Mesendoderm (in vitro differentiated cells): ENCODE data around the gene NOLC1.

Source experiments
- DNase-seq: peaks from one replicate; pipeline ENCODE4 v3.0.0; 2013
- H2AK5ac ChIP-seq: 2 replicates; pipeline ENCODE4 v1.6.1; 2013; ENCODE audit warnings: low read length, inconsistent platforms
- H2BK120ac ChIP-seq: 2 replicates; pipeline ENCODE4 v1.6.1; 2013; ENCODE audit warnings: low read depth, mild to moderate bottlenecking, low read length, moderate library complexity, mixed read lengths
- H2BK15ac ChIP-seq: replicated peaks from 2 replicates; pipeline ENCODE4 v1.6.1; 2013; ENCODE audit warnings: low read depth, mild to moderate bottlenecking, moderate library complexity
- H2BK5ac ChIP-seq: 2 replicates; pipeline ENCODE4 v1.6.1; 2013; ENCODE audit warnings: low read length, inconsistent platforms
- H3K18ac ChIP-seq: 2 replicates; pipeline ENCODE4 v1.6.1; 2013; ENCODE audit warnings: mild to moderate bottlenecking, low read length, mixed read lengths
- H3K23ac ChIP-seq: one replicate; pipeline ENCODE4 v1.6.1; 2013; ENCODE audit warnings: low read length
- H3K27ac ChIP-seq: 2 replicates; pipeline ENCODE4 v1.5.1; 2013; ENCODE audit warnings: low read depth, mild to moderate bottlenecking, inconsistent platforms, low read length, moderate library complexity
- H3K27me3 ChIP-seq: 2 replicates; pipeline ENCODE4 v1.6.1; 2013; ENCODE audit warnings: low read length, control low read depth, mild to moderate bottlenecking, inconsistent platforms; ENCODE audit not compliant: insufficient read depth, poor library complexity
- H3K36me3 ChIP-seq: 2 replicates; pipeline ENCODE4 v1.6.1; 2013; ENCODE audit warnings: low read length, inconsistent platforms; ENCODE audit not compliant: control insufficient read depth, insufficient read depth
- H3K4ac ChIP-seq: one replicate; pipeline ENCODE4 v1.6.1; 2013; ENCODE audit warnings: low read depth, mild to moderate bottlenecking, low read length, moderate library complexity
- H3K4me1 ChIP-seq: 2 replicates; pipeline ENCODE4 v1.6.1; 2013; ENCODE audit warnings: low read depth, low read length, inconsistent platforms; ENCODE audit not compliant: control insufficient read depth
- H3K4me2 ChIP-seq: 2 replicates; pipeline ENCODE4 v1.6.1; 2013; ENCODE audit warnings: low read length
- H3K4me3 ChIP-seq: 2 replicates; pipeline ENCODE4 v1.5.1; 2013; ENCODE audit warnings: mild to moderate bottlenecking, low read length
- H3K56ac ChIP-seq: one replicate; pipeline ENCODE4 v1.6.1; 2013; ENCODE audit warnings: low read length
- H3K79me1 ChIP-seq: 2 replicates; pipeline ENCODE4 v1.6.1; 2013; ENCODE audit warnings: low read length, inconsistent platforms
- H3K79me2 ChIP-seq: 2 replicates; pipeline ENCODE4 v1.6.1; 2013; ENCODE audit warnings: mild to moderate bottlenecking, low read length; ENCODE audit not compliant: control insufficient read depth, insufficient read depth
- H3K9ac ChIP-seq: 2 replicates; pipeline ENCODE4 v1.6.1; 2013; ENCODE audit warnings: low read length, inconsistent platforms
- H4K5ac ChIP-seq: one replicate; pipeline ENCODE4 v1.6.1; 2013; ENCODE audit warnings: low read length
- H4K8ac ChIP-seq: one replicate; pipeline ENCODE4 v1.6.1; 2013; ENCODE audit warnings: low read depth, mild to moderate bottlenecking, control low read depth, low read length, moderate library complexity
- WGBS: extraction: QIAGEN DNeasy Blood & Tissue Kit; methylation state at CpG from one replicate; pipeline ENCODE4 v1.1.7; 2013; ENCODE audit warnings: low lambda C conversion rate, missing lambda C conversion rate; ENCODE audit not compliant: insufficient coverage; ENCODE audit errors: extremely low coverage; 5-methylcytosine and 5-hydroxymethylcytosine counted together

Gene NOLC1

DNA sequence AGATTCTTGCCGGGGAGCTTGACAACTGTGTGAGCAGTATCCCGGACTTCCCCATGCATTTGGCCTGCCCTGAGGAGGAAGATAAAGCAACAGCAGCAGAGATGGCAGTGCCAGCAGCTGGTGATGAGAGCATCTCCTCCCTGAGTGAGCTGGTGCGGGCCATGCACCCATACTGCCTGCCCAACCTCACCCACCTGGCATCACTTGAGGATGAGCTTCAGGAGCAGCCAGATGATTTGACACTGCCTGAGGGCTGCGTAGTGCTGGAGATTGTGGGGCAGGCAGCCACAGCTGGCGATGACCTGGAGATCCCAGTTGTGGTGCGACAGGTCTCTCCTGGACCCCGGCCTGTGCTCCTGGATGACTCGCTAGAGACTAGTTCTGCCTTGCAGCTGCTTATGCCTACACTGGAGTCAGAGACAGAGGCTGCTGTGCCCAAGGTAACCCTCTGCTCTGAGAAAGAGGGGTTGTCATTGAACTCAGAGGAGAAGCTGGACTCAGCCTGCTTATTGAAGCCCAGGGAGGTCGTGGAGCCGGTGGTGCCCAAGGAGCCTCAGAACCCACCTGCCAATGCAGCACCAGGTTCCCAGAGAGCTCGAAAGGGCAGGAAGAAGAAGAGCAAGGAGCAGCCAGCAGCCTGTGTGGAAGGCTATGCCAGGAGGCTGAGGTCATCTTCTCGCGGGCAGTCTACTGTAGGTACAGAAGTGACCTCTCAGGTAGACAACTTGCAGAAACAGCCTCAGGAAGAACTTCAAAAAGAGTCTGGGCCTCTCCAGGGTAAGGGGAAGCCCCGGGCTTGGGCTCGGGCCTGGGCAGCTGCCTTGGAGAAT lies 12.7 kb upstream of the NOLC1 start:
- Histone ChIP-seq H3K4me2 (no peak overlapping the region), H3K36me3 (peaks cover 41% of the 10 kb centered on the region), H3K4me1 (no peaks in the 10 kb centered on the region), H3K79me2 (peaks cover 78% of the 10 kb centered on the region), H4K5ac (no peak overlapping the region), H2BK5ac (no peak overlapping the region), H2BK15ac (no peak overlapping the region), H3K9ac (no peak overlapping the region), H3K79me1 (peaks cover 38% of the 10 kb centered on the region), H3K56ac (no peak overlapping the region), H3K27me3 (no peaks in the 10 kb centered on the region), H3K4ac (no peak overlapping the region), H3K18ac (no peak overlapping the region), H4K8ac (no peak overlapping the region), H3K27ac (no peak overlapping the region), H2BK120ac (no peak overlapping the region), H3K4me3 (no peak overlapping the region), H3K23ac (no peak overlapping the region), H2AK5ac (no peak overlapping the region)
- no peak for DNase-seq
- WGBS = no CpG with 5 or more reads among the region's 15 CpGs

GRCh38 chr10:102140218-102140617 lies 12.0 kb upstream of the NOLC1 start:
- H3K79me1 ChIP-seq = peaks cover 40% of the 10 kb centered on the region
- H3K36me3 ChIP-seq = peaks cover 44% of the 10 kb centered on the region
- H3K56ac ChIP-seq = no peak overlapping the region
- H3K23ac ChIP-seq = no peak overlapping the region
- no peak overlapping the region for H2BK5ac ChIP-seq
- H3K4me1 ChIP-seq = no peaks in the 10 kb centered on the region
- H3K79me2 ChIP-seq = peaks cover 71% of the 10 kb centered on the region
- H4K8ac ChIP-seq = no peak overlapping the region
- H4K5ac ChIP-seq = no peak overlapping the region
- no peak overlapping the region for H3K18ac ChIP-seq
- H3K27me3 ChIP-seq = no peaks in the 10 kb centered on the region
- H2AK5ac ChIP-seq = no peak overlapping the region
- no peak overlapping the region for H3K27ac ChIP-seq
- H2BK15ac ChIP-seq = no peak overlapping the region
- no peak overlapping the region for H3K4me3 ChIP-seq
- H2BK120ac ChIP-seq = no peak overlapping the region
- DNase-seq = no peak
- no peak overlapping the region for H3K4me2 ChIP-seq
- no peak overlapping the region for H3K4ac ChIP-seq
- no CpG with 5 or more reads among the region's 4 CpGs for WGBS
- H3K9ac ChIP-seq = no peak overlapping the region

DNA sequence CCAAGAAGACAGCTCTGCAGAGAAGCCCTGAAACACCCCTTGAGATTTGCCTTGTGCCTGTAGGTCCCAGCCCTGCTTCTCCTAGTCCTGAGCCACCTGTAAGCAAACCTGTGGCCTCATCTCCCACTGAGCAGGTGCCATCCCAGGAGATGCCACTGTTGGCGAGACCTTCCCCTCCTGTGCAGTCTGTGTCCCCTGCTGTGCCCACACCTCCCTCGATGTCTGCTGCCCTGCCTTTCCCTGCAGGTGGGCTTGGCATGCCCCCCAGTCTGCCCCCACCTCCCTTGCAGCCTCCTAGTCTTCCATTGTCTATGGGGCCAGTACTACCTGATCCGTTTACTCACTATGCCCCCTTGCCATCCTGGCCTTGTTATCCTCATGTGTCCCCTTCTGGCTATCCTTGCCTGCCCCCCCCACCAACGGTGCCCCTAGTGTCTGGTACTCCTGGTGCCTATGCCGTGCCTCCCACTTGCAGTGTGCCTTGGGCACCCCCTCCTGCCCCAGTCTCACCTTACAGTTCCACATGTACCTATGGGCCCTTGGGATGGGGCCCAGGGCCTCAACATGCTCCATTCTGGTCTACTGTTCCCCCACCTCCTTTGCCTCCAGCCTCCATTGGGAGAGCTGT lies 11.2 kb upstream of the NOLC1 start:
- Histone ChIP-seq H3K36me3 (peaks cover 44% of the 10 kb centered on the region), H4K8ac (no peak overlapping the region), H3K9ac (no peak overlapping the region), H2BK5ac (no peak overlapping the region), H3K18ac (no peak overlapping the region), H3K4me1 (no peaks in the 10 kb centered on the region), H3K4ac (no peak overlapping the region), H2BK15ac (no peak overlapping the region), H4K5ac (no peak overlapping the region), H2AK5ac (no peak overlapping the region), H3K27ac (no peak overlapping the region), H3K79me2 (peaks cover 63% of the 10 kb centered on the region), H3K27me3 (no peaks in the 10 kb centered on the region), H3K79me1 (peaks cover 40% of the 10 kb centered on the region), H3K56ac (no peak overlapping the region), H3K4me3 (no peak overlapping the region), H2BK120ac (no peak overlapping the region), H3K4me2 (no peak overlapping the region), H3K23ac (no peak overlapping the region)
- no CpG with 5 or more reads among the region's 5 CpGs for WGBS
- no peak for DNase-seq

DNA sequence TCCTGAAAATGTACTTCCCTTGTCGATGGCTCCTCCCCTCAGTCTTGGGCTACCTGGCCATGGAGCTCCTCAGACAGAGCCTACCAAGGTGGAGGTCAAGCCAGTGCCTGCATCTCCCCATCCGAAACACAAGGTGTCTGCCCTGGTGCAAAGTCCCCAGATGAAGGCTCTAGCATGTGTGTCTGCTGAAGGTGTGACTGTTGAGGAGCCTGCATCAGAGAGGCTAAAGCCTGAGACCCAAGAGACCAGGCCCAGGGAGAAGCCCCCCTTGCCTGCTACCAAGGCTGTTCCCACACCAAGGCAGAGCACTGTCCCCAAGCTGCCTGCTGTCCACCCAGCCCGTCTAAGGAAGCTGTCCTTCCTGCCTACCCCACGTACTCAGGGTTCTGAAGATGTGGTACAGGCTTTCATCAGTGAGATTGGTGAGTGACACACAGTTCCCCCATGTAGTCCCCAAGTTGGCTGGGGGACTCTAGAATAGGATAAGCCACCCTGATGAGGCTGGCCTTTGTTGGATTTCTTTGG lies 10.5 kb upstream of the NOLC1 start:
- Histone ChIP-seq H3K4me3 (no peak overlapping the region), H3K18ac (no peak overlapping the region), H2BK15ac (no peak overlapping the region), H3K4me2 (no peak overlapping the region), H2BK120ac (no peak overlapping the region), H3K79me1 (peaks cover 40% of the 10 kb centered on the region), H2AK5ac (no peak overlapping the region), H4K8ac (no peak overlapping the region), H3K79me2 (peaks cover 57% of the 10 kb centered on the region), H3K23ac (no peak overlapping the region), H4K5ac (no peak overlapping the region), H3K27ac (no peak overlapping the region), H3K56ac (no peak overlapping the region), H3K36me3 (peaks cover 44% of the 10 kb centered on the region), H3K4me1 (no peaks in the 10 kb centered on the region), H2BK5ac (no peak overlapping the region), H3K9ac (no peak overlapping the region), H3K4ac (no peak overlapping the region), H3K27me3 (no peaks in the 10 kb centered on the region)
- WGBS = no CpG with 5 or more reads among the region's 4 CpGs
- no peak for DNase-seq

DNA sequence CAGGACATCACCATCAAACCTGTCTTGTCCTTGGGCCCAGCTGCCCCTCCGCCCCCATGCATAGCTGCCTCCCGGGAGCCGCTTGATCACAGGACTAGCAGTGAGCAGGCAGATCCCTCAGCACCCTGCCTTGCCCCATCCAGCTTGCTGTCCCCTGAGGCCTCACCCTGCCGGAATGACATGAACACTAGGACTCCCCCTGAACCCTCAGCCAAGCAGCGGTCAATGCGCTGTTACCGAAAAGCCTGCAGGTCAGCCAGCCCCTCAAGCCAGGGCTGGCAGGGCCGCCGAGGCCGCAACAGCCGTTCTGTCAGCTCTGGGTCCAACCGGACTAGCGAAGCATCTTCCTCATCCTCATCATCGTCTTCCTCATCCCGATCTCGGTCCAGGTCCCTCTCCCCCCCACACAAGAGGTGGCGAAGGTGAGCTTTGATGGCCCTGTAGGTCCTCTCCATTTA lies 5.2 kb upstream of the NOLC1 start:
- no peak overlapping the region for H3K4me3 ChIP-seq
- no peak overlapping the region for H3K4ac ChIP-seq
- peaks cover 4% of the 10 kb centered on the region for H3K4me1 ChIP-seq
- no peak overlapping the region for H2BK5ac ChIP-seq
- no peak overlapping the region for H3K56ac ChIP-seq
- no peak overlapping the region for H2BK15ac ChIP-seq
- peaks cover 4% of the 10 kb centered on the region for H3K79me2 ChIP-seq
- H3K23ac ChIP-seq = no peak overlapping the region
- H3K4me2 ChIP-seq = no peak overlapping the region
- DNase-seq = no peak
- no peak overlapping the region for H3K18ac ChIP-seq
- no peak overlapping the region for H3K9ac ChIP-seq
- no peak overlapping the region for H2BK120ac ChIP-seq
- peaks cover 19% of the 10 kb centered on the region for H3K36me3 ChIP-seq
- no peak overlapping the region for H2AK5ac ChIP-seq
- peaks cover 11% of the 10 kb centered on the region for H3K79me1 ChIP-seq
- no peak overlapping the region for H4K8ac ChIP-seq
- no peak overlapping the region for H3K27ac ChIP-seq
- no CpG with 5 or more reads among the region's 17 CpGs for WGBS
- no peak overlapping the region for H4K5ac ChIP-seq
- H3K27me3 ChIP-seq = no peaks in the 10 kb centered on the region
